Stimulated activated naive CD8-positive, alpha-beta T cell treated with anti-CD3 and anti-CD28 coated beads, Interleukin-15, amount 100 ng/mL, for 72 hours (primary cell): ENCODE data around the gene GPR146.
A peak's percentile ranks its signal among the peaks of the same experiment; 100 is the strongest.
"Not testable (repeated sequence)": the region's sequence is repeated elsewhere in the genome, so short reads cannot be mapped to it uniquely, and the experiment has no call there.

ENCODE experiments used
- ATAC-seq: fragments of 150-1000 bp; cut with Tn5 transposase; 2 replicates; pipeline ENCODE4 v1.10.0; 2021; ENCODE audit warnings: mild to moderate bottlenecking, moderate library complexity
- DNase-seq, 2 donors: peaks; one replicate each; pipeline ENCODE4 v3.0.0; 2021 to 2022
- H3K27ac Mint-ChIP-seq, 2 donors: one replicate each; pipeline ENCODE4 v1.8.0; 2022; ENCODE audit warnings: mild to moderate bottlenecking in 2 of 2, mixed read lengths in 2 of 2, moderate library complexity in 2 of 2
- H3K27me3 Mint-ChIP-seq: one replicate; pipeline ENCODE4 v1.8.0; 2022; ENCODE audit warnings: mixed read lengths
- H3K4me1 Mint-ChIP-seq: one replicate; pipeline ENCODE4 v1.8.0; 2022; ENCODE audit warnings: mild to moderate bottlenecking, mixed read lengths
- H3K4me3 Mint-ChIP-seq, 2 donors: one replicate each; pipeline ENCODE4 v1.8.0; 2022; ENCODE audit warnings: mild to moderate bottlenecking in 2 of 2, mixed read lengths in 2 of 2, moderate library complexity in 1 of 2
- H3K9me3 Mint-ChIP-seq, 2 donors: one replicate each; pipeline ENCODE4 v1.8.0; 2022; ENCODE audit warnings: mixed read lengths in 2 of 2

Gene GPR146, protein sequence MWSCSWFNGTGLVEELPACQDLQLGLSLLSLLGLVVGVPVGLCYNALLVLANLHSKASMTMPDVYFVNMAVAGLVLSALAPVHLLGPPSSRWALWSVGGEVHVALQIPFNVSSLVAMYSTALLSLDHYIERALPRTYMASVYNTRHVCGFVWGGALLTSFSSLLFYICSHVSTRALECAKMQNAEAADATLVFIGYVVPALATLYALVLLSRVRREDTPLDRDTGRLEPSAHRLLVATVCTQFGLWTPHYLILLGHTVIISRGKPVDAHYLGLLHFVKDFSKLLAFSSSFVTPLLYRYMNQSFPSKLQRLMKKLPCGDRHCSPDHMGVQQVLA

DNA sequence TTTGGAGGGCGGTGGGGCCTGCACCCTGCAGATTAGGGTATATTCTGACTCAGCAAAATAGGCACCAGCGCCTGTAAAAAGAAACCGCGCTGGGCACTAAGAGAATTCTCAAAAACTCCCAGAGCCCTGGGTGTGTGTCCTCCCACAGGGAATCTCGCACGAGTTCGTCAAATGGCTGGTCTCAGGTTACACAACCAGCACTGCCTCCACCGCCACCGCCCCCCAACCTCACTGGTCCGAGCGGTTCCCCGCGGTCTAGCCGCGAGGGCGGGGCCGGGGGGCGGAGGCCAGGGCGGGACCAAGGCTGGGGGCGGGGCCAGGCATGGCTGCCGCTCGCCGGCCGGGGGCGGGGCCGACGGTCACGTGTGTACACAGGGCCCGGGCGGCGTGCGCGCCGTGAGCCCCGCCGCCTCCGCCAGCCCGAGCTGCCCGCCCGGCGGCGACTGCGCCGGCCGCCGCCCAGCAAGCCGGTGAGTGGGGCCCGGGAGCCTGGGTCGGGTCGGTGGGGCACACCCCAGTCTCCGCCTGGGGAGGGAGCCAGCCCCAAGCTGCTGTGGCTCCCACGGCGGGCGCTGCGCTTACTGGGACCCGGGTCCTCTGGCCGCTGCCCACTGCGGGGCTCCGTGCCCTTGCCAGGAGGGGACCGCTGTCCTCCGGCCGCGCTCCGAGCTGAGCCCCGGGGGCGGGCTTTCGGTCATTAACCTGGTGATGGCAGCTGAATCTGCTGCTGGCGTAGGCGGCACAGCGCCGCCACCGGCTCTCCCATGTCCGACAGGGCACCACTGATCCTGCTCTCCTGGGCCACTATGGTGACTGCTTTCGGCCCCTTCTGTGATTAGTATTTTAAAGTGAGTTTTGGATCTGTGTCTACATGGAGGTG lies at the start of gene GPR146:
TSS of gene GPR146 (plus strand) at position 358 of the 880 bp plus-strand sequence. CDS start 12,970 bp downstream, outside the sequence.
- Mint-ChIP-seq H3K4me1 (peaks cover 66% of the 10 kb centered on the region), H3K9me3 (no peaks in the 10 kb centered on the region), H3K27ac (peak within 1 kb of the TSS; percentile 16 to 67), H3K27me3 (no peaks in the 10 kb centered on the region), H3K4me3 (peak within 1 kb of the TSS; percentile 79 to 87)
- DNase-seq (peak; percentile 88 to 91), ATAC-seq (peak; percentile 93)

DNA sequence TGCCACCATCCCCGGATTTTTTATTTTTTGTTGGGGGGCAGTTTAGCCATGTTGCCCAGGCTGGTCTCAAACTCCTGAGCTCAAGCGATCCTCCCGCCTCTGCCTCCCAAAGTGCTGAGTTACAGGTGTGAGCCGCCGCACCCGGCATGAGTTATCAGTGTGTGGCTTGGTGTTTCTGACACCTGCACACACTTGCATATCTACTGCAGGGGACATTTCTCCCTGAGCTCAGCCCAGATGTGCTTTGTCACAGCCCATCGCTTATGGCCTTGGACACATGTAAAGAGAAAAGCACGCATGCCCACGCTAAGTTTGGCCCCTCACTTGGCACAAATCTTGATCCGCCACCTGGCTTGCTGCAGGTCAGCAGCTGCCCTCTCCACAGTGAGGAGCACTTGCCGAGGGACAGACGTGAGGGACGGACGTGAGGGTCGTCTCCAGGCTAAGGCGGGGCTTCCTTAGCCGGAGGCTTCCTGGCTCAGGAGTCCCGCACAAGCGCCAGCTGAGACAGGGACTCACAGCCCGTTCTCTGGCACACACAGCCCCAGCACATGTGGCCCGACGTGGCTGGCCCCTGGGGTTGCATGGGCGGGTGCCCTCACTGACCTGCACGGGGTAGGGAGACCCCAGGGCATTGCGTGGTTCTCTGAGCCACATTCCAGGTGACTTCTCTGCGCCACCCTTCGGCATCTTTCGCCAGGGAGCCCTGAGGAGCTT lies 49.6 kb upstream of the GPR146 start:
- Mint-ChIP-seq H3K27me3 (no peaks in the 10 kb centered on the region), H3K4me1 (peaks cover 8% of the 10 kb centered on the region), H3K27ac (peak overlapping the region in 1 of 2 donors; percentile 19), H3K4me3 (no peak overlapping the region), H3K9me3 (no peaks in the 10 kb centered on the region)
- no peak for DNase-seq
- ATAC-seq = no peak

GRCh38 chr7:995571-995970 lies 48.8 kb upstream of the GPR146 start:
- no peaks in the 10 kb centered on the region for H3K9me3 Mint-ChIP-seq
- H3K4me3 Mint-ChIP-seq = no peak overlapping the region

GRCh38 chr7:996079-996872 lies 48.1 kb upstream of the GPR146 start:
- DNase-seq = no peak
- Mint-ChIP-seq H3K27me3 (no peaks in the 10 kb centered on the region), H3K9me3 (no peaks in the 10 kb centered on the region), H3K4me1 (peaks cover 8% of the 10 kb centered on the region), H3K27ac (no peak overlapping the region), H3K4me3 (no peak overlapping the region)
- ATAC-seq = no peak

More at GRCh38 chr7:995571-995970, 48.8 kb upstream of the GPR146 start:
- Mint-ChIP-seq H3K4me1 (peaks cover 8% of the 10 kb centered on the region), H3K27ac (no peak overlapping the region), H3K27me3 (no peaks in the 10 kb centered on the region)
- ATAC-seq (no peak), DNase-seq (no peak)

DNA sequence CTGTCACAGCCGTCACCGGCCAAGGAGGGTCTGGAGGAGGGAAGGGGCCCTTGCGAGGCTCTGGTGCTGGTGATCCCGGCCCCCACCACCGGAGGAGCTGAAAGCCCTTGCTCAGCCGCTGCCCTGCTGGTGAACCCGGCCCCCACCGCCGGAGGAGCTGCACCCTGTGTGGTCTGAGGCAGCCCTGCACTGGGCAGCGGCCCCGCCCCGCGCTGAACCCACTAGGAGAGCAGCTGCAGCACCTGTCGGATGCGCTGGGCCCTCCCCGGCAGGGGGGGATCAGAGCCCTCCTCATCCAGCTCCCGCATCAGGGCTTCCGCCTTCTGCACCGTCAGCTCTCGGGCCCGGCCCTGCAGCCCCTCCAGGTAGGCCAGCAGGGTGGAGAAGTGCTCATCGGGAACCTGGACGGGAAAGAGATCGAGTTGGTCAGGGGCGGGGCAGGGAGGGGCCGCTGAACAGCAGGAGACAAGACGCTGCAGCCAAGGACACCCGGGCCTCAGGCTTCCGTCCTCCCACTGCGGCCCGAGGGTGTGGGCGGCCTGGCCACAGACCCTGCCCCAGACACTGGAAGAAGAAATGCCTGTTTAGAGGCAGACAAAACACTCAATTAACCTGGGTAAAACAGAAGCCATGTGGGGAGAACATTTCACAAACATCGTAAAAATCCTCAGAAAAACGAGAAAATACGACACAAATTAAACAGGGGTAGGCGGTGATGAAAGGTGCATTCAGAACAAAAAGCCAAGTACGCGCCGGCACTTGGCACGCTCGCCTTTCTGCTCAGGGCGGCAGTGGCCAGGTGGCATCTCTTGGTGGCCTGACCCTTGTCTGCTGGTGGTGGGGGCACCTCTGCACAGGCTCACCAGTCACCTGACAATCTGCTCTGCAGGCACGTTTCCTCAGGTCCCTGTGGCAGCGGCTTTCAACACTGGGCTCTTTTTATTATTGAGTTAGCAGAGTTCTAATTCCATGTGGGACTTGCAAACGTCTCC lies 46.6 kb upstream of the GPR146 start:
- no peak overlapping the region for H3K4me3 Mint-ChIP-seq
- H3K9me3 Mint-ChIP-seq = no peaks in the 10 kb centered on the region
- no peak for ATAC-seq
- peaks cover 8% of the 10 kb centered on the region for H3K4me1 Mint-ChIP-seq
- no peaks in the 10 kb centered on the region for H3K27me3 Mint-ChIP-seq
- H3K27ac Mint-ChIP-seq = peak overlapping the region in 1 of 2 donors; percentile 87
- no peak for DNase-seq

- no peak overlapping the region for H3K27ac Mint-ChIP-seq
- DNase-seq (no peak), ATAC-seq (no peak)
- H3K4me3 Mint-ChIP-seq = no peak overlapping the region
- no peaks in the 10 kb centered on the region for H3K27me3 Mint-ChIP-seq
- no peaks in the 10 kb centered on the region for H3K4me1 Mint-ChIP-seq
- no peaks in the 10 kb centered on the region for H3K9me3 Mint-ChIP-seq
Measured at GRCh38 chr7:999149-999879, 45.0 kb upstream of the GPR146 start.

DNA sequence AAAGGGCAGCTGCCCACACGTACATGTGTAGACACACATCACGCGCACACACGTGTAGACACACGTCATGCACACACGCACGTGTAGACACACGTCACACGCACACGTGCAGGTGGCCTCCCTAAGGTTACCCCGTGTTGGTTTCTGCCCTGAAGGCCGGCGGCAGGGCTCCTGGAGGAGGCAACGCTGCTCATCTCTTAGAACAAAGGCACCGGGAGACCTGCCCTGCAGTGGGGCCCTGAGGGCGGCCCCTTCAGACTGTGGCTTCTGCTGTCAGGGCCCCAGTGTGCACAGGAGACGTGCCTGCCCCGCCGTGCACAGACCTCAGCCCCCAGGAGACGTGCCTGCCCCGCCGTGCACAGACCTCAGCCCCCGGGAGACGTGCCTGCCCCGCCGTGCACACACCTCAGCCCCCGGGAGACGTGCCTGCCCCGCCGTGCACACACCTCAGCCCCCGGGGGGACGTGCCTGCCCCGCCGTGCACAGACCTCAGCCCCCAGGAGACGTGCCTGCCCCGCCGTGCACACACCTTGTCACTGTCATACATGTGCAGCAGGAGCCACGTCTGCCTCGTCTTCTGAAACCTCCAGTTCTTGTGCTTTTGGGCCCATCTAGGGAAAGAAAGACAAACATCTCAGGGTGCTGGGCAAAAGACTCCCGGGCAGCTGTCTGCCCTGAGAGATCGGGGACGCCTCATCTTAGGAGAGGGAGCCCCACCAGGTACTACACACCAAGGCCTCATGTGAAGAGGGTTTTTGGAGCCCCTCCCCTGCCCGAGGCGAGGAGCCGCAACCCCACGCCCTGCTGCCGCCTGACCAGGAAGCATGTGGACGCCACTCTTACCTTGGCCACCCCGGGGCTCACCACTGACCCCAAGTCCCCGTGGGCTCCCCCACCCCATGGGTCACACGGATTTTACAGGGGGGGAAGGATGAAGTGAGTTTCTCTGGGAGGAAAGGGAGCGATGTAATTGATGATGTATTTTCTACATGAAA lies 44.1 kb upstream of the GPR146 start:
- DNase-seq = no peak
- ATAC-seq = peak; percentile 54
- H3K9me3 Mint-ChIP-seq = no peaks in the 10 kb centered on the region
- no peaks in the 10 kb centered on the region for H3K27me3 Mint-ChIP-seq
- H3K27ac Mint-ChIP-seq = no peak overlapping the region
- no peak overlapping the region for H3K4me3 Mint-ChIP-seq
- H3K4me1 Mint-ChIP-seq = no peaks in the 10 kb centered on the region

GRCh38 chr7:1001069-1001770 lies 43.1 kb upstream of the GPR146 start:
- ATAC-seq, H3K27me3 Mint-ChIP-seq, H3K9me3 Mint-ChIP-seq, H3K4me3 Mint-ChIP-seq, H3K4me1 Mint-ChIP-seq, DNase-seq, H3K27ac Mint-ChIP-seq: not testable (repeated sequence)

GRCh38 chr7:1002026-1002425 lies 42.3 kb upstream of the GPR146 start:
- not testable (repeated sequence) for H3K4me3 Mint-ChIP-seq, H3K27ac Mint-ChIP-seq, DNase-seq, H3K4me1 Mint-ChIP-seq, ATAC-seq, H3K9me3 Mint-ChIP-seq, H3K27me3 Mint-ChIP-seq

DNA sequence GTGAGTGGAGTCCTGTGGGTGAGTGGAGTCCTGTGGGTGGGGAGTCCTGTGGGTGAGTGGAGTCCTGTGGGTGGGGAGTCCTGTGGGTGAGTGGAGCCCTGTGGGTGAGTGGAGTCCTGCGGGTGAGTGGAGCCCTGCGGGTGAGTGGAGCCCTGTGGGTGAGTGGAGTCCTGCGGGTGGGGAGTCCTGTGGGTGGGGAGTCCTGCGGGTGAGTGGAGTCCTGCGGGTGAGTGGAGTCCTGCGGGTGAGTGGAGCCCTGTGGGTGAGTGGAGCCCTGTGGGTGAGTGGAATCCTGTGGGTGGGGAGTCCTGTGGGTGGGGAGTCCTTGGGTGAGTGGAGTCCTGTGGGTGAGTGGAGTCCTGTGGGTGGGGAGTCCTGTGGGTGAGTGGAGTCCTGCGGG lies 41.9 kb upstream of the GPR146 start:
- not testable (repeated sequence) for H3K27me3 Mint-ChIP-seq, H3K9me3 Mint-ChIP-seq, H3K27ac Mint-ChIP-seq, H3K4me1 Mint-ChIP-seq, ATAC-seq, DNase-seq, H3K4me3 Mint-ChIP-seq

DNA sequence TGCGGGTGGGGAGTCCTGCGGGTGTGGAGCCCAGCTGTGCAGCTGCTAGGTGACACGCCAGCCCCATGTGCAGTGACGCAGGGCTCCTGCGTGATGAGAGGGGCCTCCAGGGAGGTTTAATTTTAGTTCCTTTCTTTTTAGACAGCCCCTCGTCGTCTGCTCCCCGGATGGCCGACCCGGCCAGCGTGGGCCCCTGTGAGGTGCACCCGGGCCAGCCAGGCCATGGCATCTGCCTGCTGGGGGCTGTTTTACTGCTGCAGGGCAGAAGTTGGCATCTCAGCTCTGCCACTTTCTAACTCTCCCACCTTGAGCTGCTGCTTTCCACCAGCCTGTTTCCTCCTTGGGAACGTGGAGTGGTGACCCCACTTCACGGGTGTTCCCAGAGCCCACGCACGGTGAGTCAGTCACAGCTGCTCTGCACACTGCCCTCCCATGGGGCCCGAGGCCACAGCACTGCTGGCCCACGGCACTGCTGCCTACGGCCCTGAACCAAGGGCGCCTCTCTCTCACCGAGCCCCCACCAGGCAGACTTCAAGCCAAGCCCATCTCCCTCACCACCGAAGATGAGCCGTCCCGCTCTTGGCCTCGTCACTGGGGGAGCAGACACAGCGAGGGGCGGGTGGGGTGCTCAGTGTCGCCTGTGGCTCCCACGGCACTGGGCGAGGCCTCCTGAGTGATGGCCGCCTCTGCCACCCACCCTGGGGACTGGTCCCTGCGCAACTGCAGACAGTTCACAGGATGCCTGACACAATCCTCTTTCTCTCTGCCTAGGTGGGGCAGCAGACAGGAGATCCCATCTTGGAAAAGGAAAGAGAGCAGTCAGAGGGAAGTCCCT lies 40.1 kb upstream of the GPR146 start:
- no peak for DNase-seq
- H3K27ac Mint-ChIP-seq = no peak overlapping the region
- H3K4me3 Mint-ChIP-seq = no peak overlapping the region
- H3K4me1 Mint-ChIP-seq = no peaks in the 10 kb centered on the region
- ATAC-seq = no peak
- no peaks in the 10 kb centered on the region for H3K27me3 Mint-ChIP-seq
- H3K9me3 Mint-ChIP-seq = no peaks in the 10 kb centered on the region
